Fibroblast of upper back skin (primary cell): ENCODE results near the gene CD244.
"Not testable (repeated sequence)": the region's sequence is repeated elsewhere in the genome, so short reads cannot be mapped to it uniquely, and the experiment has no call there.

Experiments
- DNase-seq: peaks from one replicate; pipeline ENCODE4 v3.0.0-alpha.2; 2013

The CD244 gene

DNA sequence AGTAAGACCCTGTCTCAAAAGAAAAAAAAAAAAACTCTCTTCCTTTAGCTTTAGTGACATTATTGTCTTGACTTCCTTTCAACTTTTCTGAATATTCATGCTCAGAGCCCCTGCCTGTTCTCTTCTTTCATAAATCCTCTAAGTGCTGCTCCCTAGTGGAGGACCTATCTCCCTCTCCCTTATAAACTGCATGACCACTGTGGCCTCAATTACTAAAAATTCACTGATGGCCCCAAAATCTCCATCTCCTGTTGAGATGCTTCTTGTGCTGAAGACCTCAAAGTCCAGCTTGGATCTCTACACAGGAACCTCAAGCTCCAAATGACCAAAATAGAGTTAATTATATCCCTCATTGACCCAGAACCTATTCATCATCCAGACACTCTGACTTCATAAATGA is 14.5 kb upstream of the CD244 start:
- DNase-seq: no peak

DNA sequence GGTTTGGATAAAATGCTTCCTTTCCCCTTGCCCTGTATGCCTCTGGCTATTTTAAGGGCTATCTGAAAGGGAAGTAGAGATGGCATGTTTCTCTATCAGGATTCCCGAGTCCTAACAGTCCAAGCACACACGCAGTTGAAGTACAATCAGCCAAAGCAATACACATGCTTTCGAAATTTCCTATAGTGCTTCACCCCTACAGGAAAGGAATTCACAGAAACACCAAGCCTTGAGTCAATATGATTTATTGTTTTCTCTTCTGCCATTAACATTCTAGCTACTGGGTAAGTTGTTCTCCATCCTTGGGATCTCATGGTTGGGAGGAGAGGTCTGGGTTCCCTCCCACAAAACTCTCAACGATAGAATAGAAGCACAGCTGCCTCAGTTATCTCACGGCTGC is 13.6 kb upstream of the CD244 start:
- no peak for DNase-seq

DNA sequence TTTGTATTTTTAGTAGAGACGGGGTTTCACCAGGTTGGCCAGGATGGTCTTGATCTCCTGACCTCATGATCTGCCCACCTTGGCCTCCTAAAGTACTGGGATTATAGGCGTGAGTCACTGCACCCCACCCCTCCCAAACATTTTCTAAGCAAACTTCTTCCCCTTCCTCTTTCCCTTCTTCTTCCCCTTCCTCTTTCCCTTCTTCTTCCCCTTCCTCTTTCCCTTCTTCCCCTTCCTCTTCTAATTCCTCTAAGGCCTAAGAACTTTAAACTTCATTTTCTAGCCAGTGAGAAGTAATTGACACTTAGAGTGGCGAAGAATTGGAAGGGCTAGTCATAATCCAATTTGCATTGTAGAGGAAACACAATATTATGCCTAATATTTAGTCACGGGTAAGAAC is 12.9 kb upstream of the CD244 start:
- DNase-seq: not testable (repeated sequence)

DNA sequence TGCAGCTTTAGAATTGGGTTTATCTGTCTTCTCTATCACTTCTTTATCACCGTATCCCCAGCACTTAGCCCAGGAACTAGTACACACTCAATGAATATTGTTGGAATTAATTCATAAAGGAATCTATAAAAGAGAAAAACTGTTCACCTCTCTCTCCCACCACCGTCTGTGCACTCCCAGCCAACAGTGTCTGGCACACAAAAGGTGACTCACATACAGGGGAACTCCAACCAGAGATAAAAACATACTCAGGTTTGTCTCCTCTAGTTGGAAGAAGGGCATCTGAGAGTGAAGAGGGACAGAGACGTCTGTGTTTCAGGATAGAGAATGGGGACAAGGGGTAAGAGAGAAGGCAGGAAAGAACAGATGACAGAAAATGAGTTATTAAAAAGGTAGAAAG is 12.2 kb upstream of the CD244 start:
- no peak for DNase-seq

DNA sequence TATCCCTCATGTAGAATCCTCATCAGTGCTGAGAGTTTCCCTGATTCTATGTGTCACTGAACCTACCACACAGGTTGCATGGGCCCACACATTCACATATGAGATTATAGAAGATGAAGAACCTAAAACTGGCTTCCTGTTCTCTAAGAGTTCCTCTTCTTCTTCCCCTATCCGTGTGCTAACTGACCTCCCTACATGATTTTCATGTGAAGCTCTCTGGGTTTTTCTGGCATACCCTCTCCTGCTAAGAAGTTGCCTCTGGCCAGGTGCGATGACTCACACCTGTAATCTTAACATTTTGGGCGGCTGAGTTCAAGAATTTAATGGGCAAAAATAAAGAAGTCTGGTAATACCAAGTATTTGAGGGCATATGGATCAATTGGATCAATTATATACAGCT is 5.5 kb upstream of the CD244 start:
- no peak for DNase-seq

DNA sequence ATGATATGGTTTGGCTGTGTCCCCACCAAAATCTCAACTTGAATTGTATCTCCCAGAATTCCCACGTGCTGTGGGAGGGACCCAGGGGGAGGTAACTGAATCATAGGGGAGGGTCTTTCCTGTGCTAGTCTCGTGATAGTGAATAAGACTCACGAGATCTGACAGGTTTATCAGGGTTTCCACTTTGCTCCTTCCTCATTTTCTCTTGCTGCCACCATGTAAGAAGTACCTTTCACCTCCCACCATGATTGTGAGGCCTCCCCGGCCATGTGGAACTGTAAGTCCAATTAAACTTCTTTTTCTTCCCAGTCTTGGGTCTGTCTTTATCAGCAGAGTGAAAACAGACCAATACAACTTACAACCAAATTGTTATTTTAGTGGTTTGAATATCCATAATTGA is 5.0 kb upstream of the CD244 start:
- not testable (repeated sequence) for DNase-seq

DNA sequence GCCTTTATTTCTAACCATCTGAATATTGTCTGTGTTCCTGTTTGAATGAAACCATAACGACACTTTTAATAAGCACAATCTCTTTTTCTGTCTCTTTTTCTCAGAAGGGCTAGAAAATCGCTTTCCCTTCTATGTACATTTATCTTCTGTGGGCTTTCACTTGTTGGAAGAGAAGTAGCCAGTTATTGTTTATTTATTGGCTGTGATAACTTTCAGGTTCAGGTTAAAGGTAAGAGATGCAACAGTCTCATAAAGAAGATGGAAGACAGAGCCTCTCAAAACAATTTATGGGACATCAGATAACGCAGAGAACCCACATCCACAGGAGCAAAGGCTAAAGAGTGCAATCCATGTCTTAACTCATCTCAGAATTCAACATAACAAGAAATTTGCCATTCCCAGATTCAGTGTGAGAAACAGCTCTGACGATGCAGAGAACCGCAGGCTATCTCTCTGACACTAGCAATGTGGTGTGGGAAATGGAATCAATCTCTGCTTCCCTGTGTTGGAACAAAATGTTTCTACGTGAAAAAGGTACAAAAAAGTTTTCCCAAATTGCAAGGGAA is 4.1 kb upstream of the CD244 start:
- no peak for DNase-seq

DNA sequence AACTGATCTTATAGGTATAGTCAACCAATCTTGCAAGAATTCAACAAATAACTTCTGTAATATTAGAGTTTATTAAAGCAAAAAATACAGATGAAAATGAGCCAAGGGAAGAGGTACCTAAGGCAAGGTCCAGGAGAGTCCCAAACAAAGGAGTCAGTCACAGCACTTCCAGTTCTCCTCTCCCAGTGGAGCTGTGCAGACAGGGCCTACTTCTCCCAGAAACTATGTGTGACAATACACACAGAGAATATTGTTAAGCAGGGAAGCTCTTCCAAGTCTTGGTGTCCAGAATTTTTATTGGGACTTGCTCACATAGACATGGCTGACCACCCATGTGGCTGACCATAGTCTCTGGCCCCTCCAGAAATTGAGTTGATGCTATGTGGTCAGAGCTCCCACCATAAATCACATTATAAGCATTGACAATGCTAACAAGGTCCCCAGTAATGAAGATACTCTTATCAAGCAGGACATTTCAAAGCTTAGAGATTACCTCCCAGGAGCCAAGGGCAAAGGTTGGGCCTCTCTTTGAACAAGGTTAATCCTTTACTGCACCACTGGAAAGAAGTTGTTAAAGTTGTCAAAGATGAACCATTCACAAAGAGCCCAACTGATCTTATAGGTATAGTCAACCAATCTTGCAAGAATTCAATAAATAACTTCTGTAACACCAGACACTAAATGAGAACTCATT is 3.5 kb upstream of the CD244 start:
- no peak for DNase-seq

DNA sequence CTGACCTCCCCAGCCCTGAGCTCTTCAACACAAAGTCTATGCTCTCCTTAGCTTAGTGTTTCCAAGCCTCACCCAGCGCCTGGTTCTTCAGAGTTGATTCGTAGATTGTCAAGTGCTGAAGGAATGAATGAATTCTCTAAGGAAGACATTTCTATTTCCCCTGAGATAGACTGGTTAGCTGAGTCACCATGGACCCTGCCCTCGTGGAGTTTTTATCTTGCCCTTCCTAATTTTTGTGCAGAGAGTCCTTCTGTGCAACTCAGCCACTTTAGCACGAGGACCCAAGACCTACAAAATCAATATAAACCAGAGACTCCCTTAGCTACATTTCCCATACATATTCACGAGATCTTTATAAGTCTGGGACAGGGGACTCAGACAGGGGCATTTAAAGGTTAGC is 2.6 kb upstream of the CD244 start:
- no peak for DNase-seq

DNA sequence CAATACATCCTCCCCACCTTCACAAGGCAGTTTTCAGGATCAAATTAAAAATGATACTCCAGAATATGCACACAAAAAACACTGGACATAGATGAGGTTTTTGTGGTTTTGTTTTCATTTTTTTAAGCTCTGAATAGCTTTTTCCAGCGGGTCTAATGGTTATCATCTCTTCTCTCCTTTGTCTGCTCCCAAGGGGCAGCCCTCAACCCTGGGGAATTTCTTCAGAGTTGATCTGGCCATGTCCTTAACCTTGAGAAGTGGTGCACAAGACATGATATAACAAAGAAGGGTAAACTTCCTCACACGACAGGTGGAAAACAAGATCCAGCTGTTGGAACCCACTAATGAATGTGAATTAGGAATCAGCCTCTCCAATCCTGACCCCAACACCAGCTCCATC is 1.5 kb upstream of the CD244 start:
- DNase-seq: no peak

DNA sequence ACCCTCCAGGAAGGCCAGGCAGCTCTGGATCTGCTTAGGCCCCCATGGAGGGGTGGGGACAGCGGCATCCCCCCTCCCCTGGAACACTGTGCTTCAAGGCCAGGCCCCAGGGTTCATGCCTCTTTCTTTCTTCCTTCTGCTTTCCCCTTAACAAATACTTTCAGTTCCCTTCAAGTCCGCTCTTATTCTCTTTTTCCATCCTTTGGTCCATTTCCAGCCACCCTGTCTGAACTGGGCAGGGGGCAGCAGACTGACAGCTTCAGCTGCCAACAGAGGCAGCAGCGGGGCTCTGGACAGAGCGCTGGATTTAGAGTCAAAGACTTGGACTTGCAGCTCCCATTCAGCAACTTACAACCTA is 1.1 kb upstream of the CD244 start:
- DNase-seq: no peak

DNA sequence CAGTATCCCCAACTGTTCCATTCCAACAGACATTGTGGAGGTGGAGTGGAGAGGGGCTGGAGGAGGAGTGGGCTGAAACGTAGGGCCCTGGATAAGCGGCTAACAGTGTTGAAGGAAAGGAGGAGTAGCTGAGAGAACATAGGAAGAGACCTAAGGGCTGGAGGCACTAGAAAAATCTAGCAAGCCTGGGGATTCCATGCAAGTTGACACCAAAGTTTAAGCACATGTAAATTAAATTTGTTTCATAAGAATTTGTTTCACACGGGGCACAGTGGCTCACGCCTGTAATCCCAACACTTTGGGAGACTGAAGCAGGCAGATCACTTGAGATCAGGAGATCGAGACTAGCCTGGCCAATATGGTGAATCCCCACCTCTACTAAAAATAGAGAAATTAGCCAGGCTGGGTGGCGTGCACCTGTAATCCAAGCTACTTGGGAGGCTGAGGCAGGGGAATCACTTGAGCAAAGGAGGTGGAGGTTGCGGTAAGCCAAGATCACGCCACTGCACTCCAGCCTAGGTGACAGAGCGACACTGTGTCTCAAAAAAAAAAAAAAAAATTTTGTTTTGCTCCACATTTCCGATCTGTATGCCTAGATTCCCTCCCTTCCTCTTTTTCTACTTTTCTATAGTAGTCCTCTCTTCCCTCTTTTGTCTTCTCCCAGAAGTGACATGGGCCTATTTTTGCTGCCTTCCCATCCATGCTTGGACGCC is 530 bp upstream of the CD244 start:
- DNase-seq: no peak

DNA sequence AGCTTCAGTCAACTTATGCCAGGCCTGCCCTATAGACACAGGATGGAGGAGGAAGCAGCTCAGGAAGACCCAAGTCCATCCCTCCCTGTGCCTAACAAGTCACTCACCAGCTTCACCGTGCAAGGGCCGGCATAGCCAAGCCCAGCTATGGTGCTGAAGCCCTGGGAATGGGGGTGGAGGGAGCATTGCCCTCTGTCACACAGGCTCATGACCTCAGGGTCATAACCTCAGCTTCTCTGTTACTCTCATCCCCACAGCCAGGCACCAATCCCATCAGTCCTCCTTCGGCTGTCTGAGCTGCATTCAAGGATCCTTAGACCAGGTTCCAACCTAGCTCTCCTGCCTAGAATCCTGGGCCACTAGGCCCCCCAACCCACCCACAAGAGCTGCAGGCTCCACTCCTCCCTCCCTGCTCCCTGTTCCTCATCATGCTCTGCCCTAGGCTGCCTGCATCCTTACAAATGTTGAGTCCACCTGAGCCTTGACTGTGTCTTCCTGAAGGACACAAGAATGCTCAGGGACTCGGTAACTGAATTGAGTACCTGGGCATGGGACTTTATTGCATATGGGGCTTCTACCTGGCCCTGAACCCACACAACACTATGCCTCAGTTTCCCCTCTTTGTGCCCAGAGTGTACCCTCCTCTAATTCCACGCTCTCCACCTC is 1.7 kb downstream of the CD244 start:
- DNase-seq: no peak

DNA sequence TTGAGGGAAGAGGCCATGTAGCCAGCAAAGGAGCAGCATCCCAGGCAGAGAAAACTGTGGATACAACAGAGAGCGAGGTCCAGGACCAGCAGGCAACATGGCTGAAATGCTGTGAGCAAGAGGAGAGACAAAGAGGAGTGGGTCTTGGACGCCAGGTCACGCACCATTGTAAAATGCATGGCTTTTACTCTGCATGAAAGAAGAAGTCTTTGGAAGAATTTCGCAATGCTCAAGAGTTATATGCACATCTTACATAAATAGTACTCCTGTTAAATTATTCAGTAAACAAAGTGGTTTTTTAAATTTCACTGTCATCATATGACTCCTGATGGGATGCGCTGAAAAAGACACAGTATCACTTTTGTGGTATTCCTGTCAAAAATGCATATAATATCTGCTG is 3.5 kb downstream of the CD244 start:
- DNase-seq: no peak

DNA sequence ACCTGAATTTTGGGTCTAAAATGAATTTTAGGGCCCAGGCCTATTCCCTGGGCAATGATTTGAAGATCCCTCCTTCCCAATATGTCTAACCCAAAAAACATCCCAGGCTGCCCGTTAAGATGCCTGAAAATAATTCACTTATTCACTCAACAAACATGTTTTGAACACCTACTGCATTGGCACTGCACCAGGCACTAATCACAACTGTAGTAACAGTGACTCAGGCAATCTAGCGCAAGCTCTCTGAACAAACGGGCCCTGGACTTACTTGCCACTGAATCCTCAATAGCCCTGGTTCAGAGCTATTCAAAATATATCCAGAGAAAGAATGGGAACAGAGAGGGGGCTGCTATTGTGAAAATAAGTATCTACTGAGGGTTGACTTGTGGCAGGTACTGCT is 4.2 kb downstream of the CD244 start:
- no peak for DNase-seq

DNA sequence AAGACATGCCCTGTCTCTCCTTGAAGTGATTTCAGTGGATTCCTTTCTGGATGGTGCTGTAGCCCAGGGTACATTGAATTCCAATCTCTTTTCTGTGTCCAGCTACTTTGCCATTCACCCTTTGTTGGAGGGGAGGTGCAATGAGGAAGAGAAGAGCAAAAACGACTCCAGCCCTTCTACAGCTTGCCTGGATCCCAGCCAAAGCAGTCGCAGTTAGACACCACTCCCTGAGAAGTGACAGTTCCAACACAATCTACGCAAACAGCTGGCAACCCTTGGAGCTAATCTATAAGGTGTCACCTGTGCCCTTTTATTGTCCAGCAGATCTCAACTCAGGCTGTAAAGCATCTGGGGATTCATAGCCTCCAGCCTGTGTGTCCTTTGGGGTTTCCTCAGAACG is 4.6 kb downstream of the CD244 start:
- no peak for DNase-seq

DNA sequence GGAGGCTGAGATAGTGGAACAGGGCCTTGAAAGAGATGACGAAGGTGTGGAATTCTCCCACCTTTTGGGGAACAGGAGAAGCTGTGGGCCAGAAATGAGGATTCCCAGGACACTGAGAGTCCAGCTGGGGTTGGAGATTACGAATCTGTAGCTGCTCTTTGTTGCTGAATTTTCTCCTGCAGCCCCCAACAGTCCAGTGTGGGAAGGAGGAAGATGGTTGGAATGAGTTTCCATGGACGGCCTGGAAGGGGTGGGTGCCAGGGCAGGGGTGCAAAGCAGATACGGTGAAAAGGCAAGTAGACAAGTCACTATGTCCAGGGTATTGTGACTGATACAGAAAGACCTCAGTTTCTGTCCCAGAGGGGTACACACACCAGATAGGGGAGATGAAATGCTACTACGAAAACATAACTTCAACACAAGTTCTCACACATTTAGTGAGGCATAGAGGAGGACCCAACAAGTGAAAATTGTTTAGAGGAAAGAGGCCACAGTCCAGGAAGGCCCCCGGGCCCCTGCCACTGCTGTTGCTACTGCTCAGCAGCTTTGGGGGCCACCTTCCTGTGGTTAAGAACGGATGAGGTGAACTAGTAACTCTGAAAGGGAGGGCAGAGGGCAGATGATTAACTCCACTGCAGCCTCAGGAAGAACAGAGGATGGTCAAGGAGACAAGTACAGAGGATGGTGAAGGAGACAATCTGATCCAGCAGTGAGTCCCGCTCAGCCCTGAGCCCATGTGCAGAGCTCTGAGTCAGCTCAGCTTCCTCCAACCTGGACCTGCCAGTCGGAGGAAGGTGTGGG is 7.3 kb downstream of the CD244 start:
- no peak for DNase-seq

DNA sequence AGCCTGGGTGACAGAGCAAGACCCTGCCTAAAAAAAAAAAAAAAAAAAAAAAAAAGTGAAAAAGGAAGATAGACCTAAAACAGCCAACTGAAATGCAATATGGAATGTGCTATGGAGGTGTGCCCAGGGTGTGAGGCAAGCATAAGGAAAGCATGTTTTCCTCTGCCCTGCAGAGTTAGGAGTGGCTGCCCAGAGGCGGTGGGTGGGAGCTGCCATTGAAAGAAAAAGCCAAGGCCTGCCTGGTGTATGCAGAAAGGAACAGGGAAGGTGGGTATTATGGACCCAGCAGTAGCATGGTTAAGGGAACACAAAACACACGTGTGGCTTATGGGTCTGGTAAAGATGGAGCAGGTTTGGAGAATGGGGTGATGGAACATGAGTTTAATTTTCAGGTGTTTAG is 8.9 kb downstream of the CD244 start:
- DNase-seq: no peak

DNA sequence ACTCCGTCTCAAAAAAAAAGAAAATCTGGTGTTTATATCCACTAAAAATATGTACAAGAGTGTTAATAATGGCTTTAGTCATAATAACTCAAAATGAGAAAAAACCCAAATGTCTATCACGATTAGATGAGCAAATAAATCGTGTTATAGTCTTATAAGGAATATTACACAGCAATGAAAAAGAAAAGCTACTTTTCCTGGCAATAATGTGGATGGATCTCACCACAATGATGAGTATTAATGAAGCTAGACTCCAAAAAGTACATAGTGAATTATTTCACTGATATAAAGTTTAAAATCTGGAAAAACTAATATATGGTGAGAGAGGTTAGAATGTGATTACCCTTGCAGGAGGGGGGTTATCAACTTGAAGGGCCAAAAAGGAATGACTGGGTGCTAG is 9.7 kb downstream of the CD244 start:
- DNase-seq: no peak

DNA sequence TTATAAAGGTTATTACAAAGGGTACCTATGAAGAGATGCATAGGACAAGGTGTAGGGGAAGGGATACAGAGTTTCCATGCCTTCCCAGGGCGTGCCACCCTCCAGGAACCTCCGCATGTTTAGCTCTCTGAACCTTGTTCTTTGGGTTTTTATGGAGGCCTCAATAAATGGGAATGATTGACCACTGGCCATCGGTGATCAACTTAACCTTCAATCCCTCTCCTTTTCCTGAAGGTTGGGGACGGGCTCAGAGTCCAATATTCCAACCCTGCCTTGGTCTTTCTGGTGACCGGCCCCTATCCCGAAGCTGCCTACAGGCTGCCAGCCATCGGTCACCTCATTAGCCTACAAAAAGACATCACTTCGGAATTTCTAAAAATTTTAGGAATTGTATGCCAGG is 11.7 kb downstream of the CD244 start:
- no peak for DNase-seq

DNA sequence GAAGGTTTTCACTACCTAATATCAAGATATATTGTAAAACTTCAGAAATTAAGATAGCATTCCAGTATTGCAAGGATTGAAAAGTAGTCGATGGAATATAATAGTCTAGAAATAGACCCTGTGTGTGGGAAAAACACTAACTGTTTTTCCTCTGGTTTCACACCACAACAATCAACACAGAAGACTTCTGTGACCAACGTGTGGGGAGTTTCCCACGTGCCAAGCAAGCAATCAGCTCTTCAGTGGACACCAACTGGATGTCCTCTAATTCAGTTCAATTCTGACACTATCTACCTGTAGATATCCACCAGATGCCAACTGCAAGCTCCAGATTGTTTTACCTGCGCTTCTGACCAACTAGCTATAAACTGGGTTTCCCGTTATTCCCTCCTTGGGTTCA is 12.1 kb downstream of the CD244 start:
- DNase-seq: no peak

DNA sequence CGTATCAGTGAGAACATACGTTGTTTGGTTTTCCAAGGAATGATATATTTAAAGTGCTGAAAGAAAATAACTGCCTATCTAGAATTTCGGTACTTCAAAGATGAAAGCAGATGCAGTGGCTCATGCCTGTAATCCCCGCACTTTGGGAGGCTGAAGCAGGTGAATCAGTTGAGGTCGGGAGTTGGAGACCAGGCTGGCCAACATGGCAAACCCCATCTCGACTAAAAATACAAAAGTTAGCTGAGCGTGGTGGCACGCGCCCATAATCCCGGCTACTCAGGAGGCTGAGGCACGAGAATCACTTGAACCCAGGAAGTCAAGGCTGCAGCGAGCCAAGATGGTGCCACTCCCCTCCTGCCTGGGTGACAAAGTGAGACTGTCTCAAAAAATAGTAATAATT is 16.4 kb downstream of the CD244 start:
- no peak for DNase-seq
